Transverse colon (tissue), 4 donors: ENCODE results near the gene TOP1. TPM values are rescaled to one million over a fixed set of nuclear protein-coding genes. Genes with fewer than 3 reads are reported as not detected.

Experiments
- DNase-seq: peaks from one replicate; pipeline ENCODE4 v3.0.0-alpha.2; 2019
- H3K27ac ChIP-seq, 4 donors: fragments of 200-600 bp; sonication (generic); 2 replicates each; pipeline ENCODE4 v1.5.1; 2016 to 2018; ENCODE audit warnings: inconsistent platforms in 4 of 4
- H3K27me3 ChIP-seq: fragments of 200-600 bp; sonication (generic); 2 replicates; pipeline ENCODE4 v1.5.1; 2017; ENCODE audit warnings: inconsistent platforms
- H3K36me3 ChIP-seq, 4 donors: fragments of 200-600 bp; sonication (generic); 2 replicates each; pipeline ENCODE4 v1.5.1; 2017 to 2019; ENCODE audit warnings: inconsistent platforms in 4 of 4
- H3K4me1 ChIP-seq, 4 donors: fragments of 200-600 bp; sonication (generic); 2 replicates each; pipeline ENCODE4 v1.5.1; 2017 to 2020; ENCODE audit warnings: inconsistent platforms in 4 of 4
- H3K4me3 ChIP-seq, 4 donors: fragments of 200-600 bp; sonication (generic); 1 replicate in 1 of 4; 2 replicates in 3 of 4; pipeline versions ENCODE4 v1.5.1 to v1.6.1; 2017 to 2019; ENCODE audit warnings: inconsistent platforms in 4 of 4
- H3K9me3 ChIP-seq, 2 donors: fragments of 200-600 bp; sonication (generic); 2 replicates each; pipeline ENCODE4 v1.5.1; 2017 to 2019; ENCODE audit warnings: inconsistent platforms in 2 of 2
- CTCF ChIP-seq, 5 experiments: fragments of 200-600 bp in 3 of 5; fragments of 450-650 bp in 2 of 5; sonication (generic) in 3 of 5; IDR thresholded peaks; 1 replicate in 2 of 5; 2 replicates in 3 of 5; pipeline ENCODE4 v1.5.1; 2016 to 2017; ENCODE audit warnings: antibody characterized with exemption in 5 of 5, inconsistent platforms in 3 of 5, mild to moderate bottlenecking in 2 of 5, moderate library complexity in 1 of 5
- EP300 ChIP-seq: sonication (generic); formaldehyde crosslinking; IDR thresholded peaks from one replicate; pipeline ENCODE4 v1.6.1; 2017; ENCODE audit warnings: antibody characterized with exemption, low read depth
- POLR2A ChIP-seq: fragments of 450-650 bp; IDR thresholded peaks from one replicate; pipeline ENCODE4 v1.6.1; 2016; ENCODE audit warnings: antibody characterized with exemption, mild to moderate bottlenecking, moderate library complexity
- POLR2AphosphoS5 ChIP-seq, 3 donors: sonication (generic); formaldehyde crosslinking; IDR thresholded peaks; one replicate each; pipeline ENCODE4 v1.6.1; 2016; ENCODE audit warnings: antibody characterized with exemption in 3 of 3
- WGBS, 2 donors: methylation state at CpG; one replicate each; pipeline ENCODE4 v1.1.5; 2018; ENCODE audit warnings: low coverage in 1 of 2; 5-methylcytosine and 5-hydroxymethylcytosine counted together
- in situ Hi-C, 4 donors: fragments of 200-750 bp; cut with MboI; loops; one replicate each; pipeline versions ENCODE4 v1.15.0 to v1.15.1; 2017; ENCODE audit warnings: low sequenced_read_pairs in 3 of 4, low pct_ligation_motif_present in 1 of 4, low pct_unique_long_range_greater_than_20kb in 1 of 4
- intact Hi-C: fragments of 100-400 bp; cut with DNase I; formaldehyde crosslinking; loops from one replicate; pipeline ENCODE4 v1.15.1; 2023; ENCODE audit warnings: low total_unique reads
- total RNA-seq, 4 donors: library from RNA; depleted of rRNA; stranded (reverse); fragments of >200 nt; gene quantifications; one replicate each; pipeline ENCODE4 v1.1.0, GENCODE V29; 2016

The TOP1 gene
- total RNA-seq, 4 donors from 2014 or later: 29.6 to 52.3 (median 36.9) TPM

- Histone ChIP-seq H3K4me3 (no peak overlapping the region), H3K36me3 (no peaks in the 10 kb centered on the region), H3K27ac (no peak overlapping the region), H3K9me3 (no peaks in the 10 kb centered on the region), H3K27me3 (no peaks in the 10 kb centered on the region), H3K4me1 (peaks cover 0 to 5% (median 0%) of the 10 kb centered on the region in 4 donors)
- no peak for TF ChIP-seq EP300
- TF ChIP-seq CTCF (IDR thresholded peaks at IDR 0.05): no peak
- no peak for TF ChIP-seq POLR2A
- TF ChIP-seq POLR2AphosphoS5 (IDR thresholded peaks at IDR 0.05): no peak
- 60 to 68% methylated on average over 2 to 3 of the region's 3 CpGs for WGBS, 2 donors
- no peak for DNase-seq
- in situ Hi-C loops (no loop called here), intact Hi-C loops (no loop called here)
These were observed 11.1 kb upstream of the TOP1 start for GRCh38 chr20:41017448-41018042.

- no peak overlapping the region for H3K4me3 ChIP-seq
- H3K36me3 ChIP-seq: no peaks in the 10 kb centered on the region
- H3K9me3 ChIP-seq: no peaks in the 10 kb centered on the region
- no peak for DNase-seq
- no peaks in the 10 kb centered on the region for H3K27me3 ChIP-seq
- intact Hi-C loops (no loop called here), in situ Hi-C loops (no loop called here)
- TF ChIP-seq POLR2A (no peak), CTCF (IDR thresholded peaks at IDR 0.05) (no peak), EP300 (no peak), POLR2AphosphoS5 (IDR thresholded peaks at IDR 0.05) (no peak)
- H3K4me1 ChIP-seq: no peaks in the 10 kb centered on the region
- H3K27ac ChIP-seq: no peak overlapping the region
- WGBS, 2 donors: 77 to 80% methylated on average over 2 of the region's 2 CpGs
These were observed 10.5 kb upstream of the TOP1 start for GRCh38 chr20:41018153-41018552.

GRCh38 chr20:41023549-41023948 is 5.1 kb upstream of the TOP1 start:
- intact Hi-C loops: no loop called here
- 81 to 92% methylated on average over 2 to 3 of the region's 3 CpGs for WGBS, 2 donors

GRCh38 chr20:41027366-41027765 is 1.3 kb upstream of the TOP1 start:
- no peak for TF ChIP-seq EP300
- in situ Hi-C loops: no loop called here
- Histone ChIP-seq H3K4me1 (peaks cover 20 to 31% (median 29%) of the 10 kb centered on the region in 4 donors), H3K9me3 (no peaks in the 10 kb centered on the region), H3K27ac (no peak overlapping the region), H3K4me3 (no peak overlapping the region), H3K27me3 (no peaks in the 10 kb centered on the region), H3K36me3 (no peaks in the 10 kb centered on the region)
- WGBS, 2 donors: 92 to 100% methylated on average over 1 to 8 of the region's 8 CpGs
- intact Hi-C loops: no loop called here
- no peak for DNase-seq

More at GRCh38 chr20:41023549-41023948, 5.1 kb upstream of the TOP1 start:
- no peaks in the 10 kb centered on the region for H3K27me3 ChIP-seq
- H3K36me3 ChIP-seq: no peaks in the 10 kb centered on the region
- H3K27ac ChIP-seq: no peak overlapping the region
- DNase-seq: no peak
- TF ChIP-seq POLR2A (no peak), EP300 (no peak), CTCF (IDR thresholded peaks at IDR 0.05) (no peak), POLR2AphosphoS5 (IDR thresholded peaks at IDR 0.05) (no peak)
- H3K9me3 ChIP-seq: no peaks in the 10 kb centered on the region
- H3K4me1 ChIP-seq: peaks cover 3 to 7% (median 5%) of the 10 kb centered on the region in 4 donors
- no peak overlapping the region for H3K4me3 ChIP-seq
- in situ Hi-C loops: no loop called here
